Endothelial cell of umbilical vein (primary cell): ENCODE measurements around the gene ANO6. TPM values are rescaled to one million over a fixed set of nuclear protein-coding genes. Genes with fewer than 3 reads are reported as not detected.

Source experiments
- BruUV-seq: library from RNA; stranded (reverse); fragments of 400-500 nt; replicated peaks from 2 replicates; lab custom pipeline; 2021; lab: Mats Ljungman, UMichigan
- CTCF ChIA-PET: fragments of 300-600, 350-600 bp; sonication (Branson Sonifier 250); formaldehyde crosslinking; loops from one replicate; lab custom pipeline; 2021; ENCODE audit warnings: antibody characterized with exemption, inconsistent platforms; lab: Charles Lee
- POLR2A ChIA-PET: fragments of 300-600, 350-600 bp; sonication (Branson Sonifier 250); formaldehyde crosslinking; loops from one replicate; lab custom pipeline; 2021; ENCODE audit warnings: antibody characterized with exemption, inconsistent platforms; lab: Charles Lee
- DNase-seq: peaks from one replicate; pipeline ENCODE4 v3.0.0-alpha.2; 2011; ENCODE audit warnings: low read depth, low spot score
- FAIRE-seq: peaks from 2 replicates; lab custom pipeline; 2011; peaks lifted over from hg19 to GRCh38; lab: Jason Lieb, UNC
- H2AFZ ChIP-seq: 2 replicates; pipeline ENCODE4 v1.6.0; 2012; ENCODE audit warnings: low read depth, low read length, control low read depth, inconsistent platforms
- H3K27ac ChIP-seq: 2 replicates; pipeline ENCODE4 v1.5.1; 2011; ENCODE audit warnings: low read depth, mild to moderate bottlenecking, control low read depth, low read length, moderate library complexity; ENCODE audit not compliant: insufficient read depth
- H3K27me3 ChIP-seq, 2 experiments: 2 replicates each; pipeline versions ENCODE4 v1.6.0 to v1.6.1; 2011; ENCODE audit warnings: low read length in 2 of 2, mixed read lengths in 1 of 2; ENCODE audit not compliant: control insufficient read depth in 2 of 2, insufficient read depth in 2 of 2
- H3K36me3 ChIP-seq, 2 experiments: 2 replicates in 1 of 2; 3 replicates in 1 of 2; pipeline ENCODE4 v1.5.1; 2011; ENCODE audit warnings: low read length in 2 of 2, mild to moderate bottlenecking in 1 of 2, moderate library complexity in 1 of 2; ENCODE audit not compliant: control insufficient read depth in 2 of 2, insufficient read depth in 2 of 2; ENCODE audit errors: extremely low read depth in 1 of 2
- H3K4me1 ChIP-seq: 3 replicates; pipeline ENCODE4 v1.5.1; 2011; ENCODE audit warnings: mild to moderate bottlenecking, low read length; ENCODE audit not compliant: control insufficient read depth, insufficient read depth; ENCODE audit errors: extremely low read depth
- H3K4me2 ChIP-seq: 2 replicates; pipeline ENCODE4 v1.6.1; 2011; ENCODE audit warnings: low read length, control low read depth, mixed read lengths; ENCODE audit not compliant: insufficient read depth
- H3K4me3 ChIP-seq, 3 experiments: fragments of 200-600 bp in 1 of 3; sonication (generic), shearing (Covaris generic) in 1 of 3; replicated peaks in 1 of 3; 2 replicates each; pipeline ENCODE4 v1.5.1; 2011 to 2016; ENCODE audit warnings: control low read depth in 3 of 3, low read length in 3 of 3, mild to moderate bottlenecking in 2 of 3, inconsistent platforms in 1 of 3, low read depth in 1 of 3, moderate library complexity in 1 of 3; ENCODE audit not compliant: insufficient read depth in 1 of 3
- H3K79me2 ChIP-seq: 2 replicates; pipeline ENCODE4 v1.6.0; 2012; ENCODE audit warnings: low read length, inconsistent platforms; ENCODE audit not compliant: control insufficient read depth, insufficient read depth
- H3K9ac ChIP-seq: replicated peaks from 2 replicates; pipeline ENCODE3; 2011; ENCODE audit warnings: low read length, control low read depth; ENCODE audit not compliant: insufficient read depth; ENCODE audit errors: extremely low read depth
- H3K9me1 ChIP-seq: replicated peaks from 3 replicates; pipeline ENCODE4 v1.6.0; 2011; ENCODE audit warnings: mild to moderate bottlenecking, low read length; ENCODE audit not compliant: control insufficient read depth, insufficient read depth; ENCODE audit errors: extremely low read depth
- H3K9me3 ChIP-seq: replicated peaks from 2 replicates; pipeline ENCODE4 v1.5.1; 2012; ENCODE audit warnings: low read length, inconsistent platforms; ENCODE audit not compliant: control insufficient read depth, insufficient read depth
- H4K20me1 ChIP-seq: replicated peaks from 2 replicates; pipeline ENCODE3; 2011; ENCODE audit warnings: mild to moderate bottlenecking, low read length; ENCODE audit not compliant: control insufficient read depth, insufficient read depth; ENCODE audit errors: extremely low read depth
- CTCF ChIP-seq, 2 donors: IDR thresholded peaks; 1 replicate in 1 of 2; 2 replicates in 1 of 2; pipeline ENCODE4 v1.5.1; 2011; ENCODE audit warnings: low read length in 2 of 2, mild to moderate bottlenecking in 2 of 2, moderate library complexity in 2 of 2, control low read depth in 1 of 2, inconsistent platforms in 1 of 2, low read depth in 1 of 2; ENCODE audit not compliant: insufficient read depth in 1 of 2; ENCODE audit errors: extremely low read depth in 1 of 2
- EZH2 ChIP-seq: IDR thresholded peaks from 2 replicates; pipeline ENCODE4 v1.6.1; 2012; ENCODE audit warnings: borderline replicate concordance, low read depth, mild to moderate bottlenecking, moderate library complexity, low read length, inconsistent platforms; ENCODE audit not compliant: severe bottlenecking
- FOS ChIP-seq: IDR thresholded peaks from 2 replicates; pipeline ENCODE4 v1.6.1; 2011; ENCODE audit warnings: mild to moderate bottlenecking, low read length, moderate library complexity, borderline replicate concordance; ENCODE audit not compliant: insufficient read depth
- GATA2 ChIP-seq: IDR thresholded peaks from 2 replicates; pipeline ENCODE4 v1.7.0; 2011; ENCODE audit warnings: low read depth, mild to moderate bottlenecking, moderate library complexity, mixed read lengths, low read length; ENCODE audit not compliant: insufficient read length, insufficient read depth
- JUN ChIP-seq: IDR thresholded peaks from 2 replicates; pipeline ENCODE4 v1.6.1; 2011; ENCODE audit warnings: borderline replicate concordance, low read depth; ENCODE audit not compliant: insufficient read length, insufficient read depth
- MYC ChIP-seq: IDR thresholded peaks from one replicate; pipeline ENCODE4 v1.6.1; 2011; ENCODE audit warnings: mild to moderate bottlenecking, low read depth, low read length
- POLR2A ChIP-seq: IDR thresholded peaks from 2 replicates; pipeline ENCODE4 v1.6.1; 2012; ENCODE audit warnings: low read depth, mild to moderate bottlenecking, control low read depth, low read length
- POLR2AphosphoS5 ChIP-seq: IDR thresholded peaks from 2 replicates; pipeline ENCODE4 v1.6.1; 2012; ENCODE audit warnings: low read depth, mild to moderate bottlenecking, control low read depth, low read length, moderate library complexity; ENCODE audit not compliant: insufficient read depth
- dilution Hi-C: fragments of 300-500 bp; cut with MboI; formaldehyde crosslinking; loops from one replicate; pipeline ENCODE4 v1.15.0; 2019; ENCODE audit warnings: low sequenced_read_pairs; ENCODE audit not compliant: extremely low pct_ligation_motif_present
- intact Hi-C: fragments of 100-400 bp; cut with micrococcal nuclease; formaldehyde crosslinking; loops from one replicate; pipeline ENCODE4 v1.10.0; 2022
- polyA plus RNA-seq, 4 experiments: library from polyadenylated mRNA; depleted of rRNA in 3 of 4; stranded (reverse) in 3 of 4; unstranded in 1 of 4; fragments of >200 nt; gene quantifications; 2 replicates each; pipeline versions ENCODE4 v1.2.1 to v1.2.3, GENCODE V29; 2011 to 2012; ENCODE audit warnings: missing spikeins in 1 of 4
- total RNA-seq: library from RNA; stranded (reverse); gene quantifications from 2 replicates; pipeline ENCODE4 v1.2.3, GENCODE V29; 2021
- TF ChIP-seq, protein P1 (sequence below): IDR thresholded peaks from 2 replicates; pipeline ENCODE4 v1.6.1; 2011; ENCODE audit not compliant: insufficient read depth, insufficient read length

Gene ANO6
- total and polyA plus RNA-seq, 2 donors (not counting 3 experiments of a cell fraction or from before 2014, with no cell fraction given) = 21.3 to 67.6 TPM

- Histone ChIP-seq H3K9me3 (no peaks in the 10 kb centered on the region), H3K27ac (no peak overlapping the region), H3K4me3 (no peak overlapping the region), H3K27me3 (no peaks in the 10 kb centered on the region), H3K9ac (no peak overlapping the region), H3K79me2 (no peaks in the 10 kb centered on the region), H2AFZ (no peak overlapping the region), H3K4me2 (no peak overlapping the region), H4K20me1 (no peaks in the 10 kb centered on the region), H3K36me3 (no peaks in the 10 kb centered on the region), H3K4me1 (peaks cover 10% of the 10 kb centered on the region), H3K9me1 (no peaks in the 10 kb centered on the region)
- intact Hi-C loops (no loop called here), dilution Hi-C loops (no loop called here)
- TF ChIP-seq MYC (no peak), POLR2A (no peak), CTCF (IDR thresholded peaks at IDR 0.05; ENCODE audit: extremely low read depth in 1 of 2, insufficient read depth in 1 of 2, low read depth in 1 of 2, low read length in 2 of 2) (no peak), FOS (no peak), GATA2 (no peak), EZH2 (no peak), JUN (no peak), POLR2AphosphoS5 (no peak)
- TF ChIP-seq, protein P1, sequence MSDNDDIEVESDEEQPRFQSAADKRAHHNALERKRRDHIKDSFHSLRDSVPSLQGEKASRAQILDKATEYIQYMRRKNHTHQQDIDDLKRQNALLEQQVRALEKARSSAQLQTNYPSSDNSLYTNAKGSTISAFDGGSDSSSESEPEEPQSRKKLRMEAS = no peak
- ChIA-PET POLR2A (no interaction called here), CTCF (interaction anchor here (1.3 to 1.7 kb wide), 2 partner anchors 20 to 64 kb away, joined by 3 to 4 read pairs; no protein-coding TSS in a partner anchor)
- FAIRE-seq (no peak), DNase-seq (no peak)
- BruUV-seq = no TSS peak
These were observed 11.1 kb upstream of the ANO6 start for GRCh38 chr12:45204757-45205156.
